DMS114 treated with DMSO at 0.1 percent for 48 hours (cell line): ENCODE measurements around the gene TTC9B.
"Not testable (repeated sequence)": the region's sequence is repeated elsewhere in the genome, so short reads cannot be mapped to it uniquely, and the experiment has no call there.

Source experiments
- DNase-seq: peaks from one replicate; lab custom pipeline; 2025; ENCODE audit not compliant: unreplicated experiment; lab: John Stamatoyannopoulos, UW

Gene TTC9B

DNA sequence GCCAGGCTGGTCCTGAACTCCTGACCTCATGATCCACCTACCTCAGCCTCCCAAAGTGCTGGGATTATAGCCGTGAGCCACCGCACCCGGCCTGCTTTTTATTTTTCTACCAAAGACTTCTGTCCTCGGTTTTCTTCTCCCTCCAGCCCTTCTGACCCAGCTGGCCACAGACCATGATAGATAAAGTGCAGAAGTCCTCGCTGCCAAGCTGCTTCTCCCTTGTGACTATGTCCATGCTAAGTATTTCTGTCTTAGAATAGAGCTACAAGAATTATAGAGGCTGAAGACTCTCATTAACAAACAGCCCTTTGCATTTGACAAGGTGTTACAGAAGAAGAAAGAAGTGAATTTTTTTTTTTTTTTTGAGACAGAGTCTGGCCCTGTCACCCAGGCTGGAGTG, 42.4 kb downstream of the TTC9B start:
- no peak for DNase-seq

DNA sequence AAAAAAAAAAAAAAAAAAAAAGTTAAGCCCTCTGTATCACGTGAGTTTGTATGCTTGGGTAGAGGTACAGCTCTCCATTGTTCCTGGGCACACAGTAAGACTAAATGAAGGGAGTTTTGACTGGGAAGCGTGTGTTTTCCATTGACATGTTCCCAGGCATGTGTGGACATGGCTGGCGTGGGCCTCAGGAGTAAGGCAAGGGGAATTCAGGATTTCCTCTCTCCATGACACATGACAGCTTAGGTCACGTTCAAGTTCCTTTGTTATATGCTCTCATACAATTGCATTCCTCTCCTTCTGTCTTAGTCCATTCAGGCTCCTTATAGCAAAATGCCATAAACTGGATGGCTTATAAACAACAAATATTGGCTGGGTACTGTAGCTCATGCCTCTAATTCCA, 44.1 kb downstream of the TTC9B start:
- no peak for DNase-seq

DNA sequence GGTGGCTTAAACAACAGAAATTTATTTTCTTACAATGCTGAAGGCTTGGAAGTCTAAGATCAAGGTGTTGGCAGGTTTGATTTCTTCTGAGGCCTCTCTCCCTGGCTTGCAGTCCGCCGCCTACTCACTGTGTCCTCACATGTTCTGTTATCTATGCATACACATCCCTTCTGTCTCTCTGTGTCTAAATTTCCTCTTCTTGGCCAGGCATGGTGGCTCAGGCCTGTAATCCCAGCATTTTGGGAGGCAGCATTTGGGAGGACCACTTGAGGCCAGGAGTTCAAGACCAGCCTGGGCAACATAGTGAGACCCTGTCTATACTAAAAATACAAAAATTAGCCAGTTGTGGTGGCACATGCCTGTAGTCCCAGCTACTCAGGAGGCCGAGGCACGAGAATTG, 46.9 kb downstream of the TTC9B start:
- DNase-seq: not testable (repeated sequence)

DNA sequence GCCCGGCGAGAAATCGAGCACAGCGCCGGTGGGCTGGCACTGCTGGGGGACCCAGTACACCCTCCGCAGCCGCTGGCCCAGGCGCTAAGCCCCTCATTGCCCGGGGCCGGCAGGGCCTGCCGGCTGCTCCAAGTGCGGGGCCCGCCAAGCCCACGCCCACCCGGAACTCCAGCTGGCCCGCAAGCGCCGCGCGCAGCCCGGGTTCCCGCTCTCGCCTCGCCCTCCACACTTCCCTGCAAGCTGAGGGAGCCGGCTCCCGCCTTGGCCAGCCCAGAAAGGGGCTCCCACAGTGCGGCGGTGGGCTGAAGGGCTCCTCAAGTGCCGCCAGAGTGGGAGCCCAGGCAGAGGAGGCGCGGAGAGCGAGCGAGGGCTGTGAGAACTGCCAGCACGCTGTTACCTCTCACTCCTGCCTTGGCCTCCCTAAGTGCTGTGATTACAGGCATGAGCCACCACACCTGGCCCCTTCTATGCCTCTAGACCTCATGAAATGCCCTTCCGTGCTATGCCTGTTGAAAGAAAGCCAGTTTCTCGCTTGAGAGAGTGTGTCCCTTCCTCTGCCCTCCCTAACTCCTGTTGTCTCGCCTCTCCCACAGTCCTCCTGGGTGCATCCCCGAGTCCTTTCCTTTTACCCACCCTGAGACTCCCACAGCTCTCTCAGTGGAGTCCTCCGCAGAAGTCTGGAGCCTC, 47.7 kb downstream of the TTC9B start:
- not testable (repeated sequence) for DNase-seq

DNA sequence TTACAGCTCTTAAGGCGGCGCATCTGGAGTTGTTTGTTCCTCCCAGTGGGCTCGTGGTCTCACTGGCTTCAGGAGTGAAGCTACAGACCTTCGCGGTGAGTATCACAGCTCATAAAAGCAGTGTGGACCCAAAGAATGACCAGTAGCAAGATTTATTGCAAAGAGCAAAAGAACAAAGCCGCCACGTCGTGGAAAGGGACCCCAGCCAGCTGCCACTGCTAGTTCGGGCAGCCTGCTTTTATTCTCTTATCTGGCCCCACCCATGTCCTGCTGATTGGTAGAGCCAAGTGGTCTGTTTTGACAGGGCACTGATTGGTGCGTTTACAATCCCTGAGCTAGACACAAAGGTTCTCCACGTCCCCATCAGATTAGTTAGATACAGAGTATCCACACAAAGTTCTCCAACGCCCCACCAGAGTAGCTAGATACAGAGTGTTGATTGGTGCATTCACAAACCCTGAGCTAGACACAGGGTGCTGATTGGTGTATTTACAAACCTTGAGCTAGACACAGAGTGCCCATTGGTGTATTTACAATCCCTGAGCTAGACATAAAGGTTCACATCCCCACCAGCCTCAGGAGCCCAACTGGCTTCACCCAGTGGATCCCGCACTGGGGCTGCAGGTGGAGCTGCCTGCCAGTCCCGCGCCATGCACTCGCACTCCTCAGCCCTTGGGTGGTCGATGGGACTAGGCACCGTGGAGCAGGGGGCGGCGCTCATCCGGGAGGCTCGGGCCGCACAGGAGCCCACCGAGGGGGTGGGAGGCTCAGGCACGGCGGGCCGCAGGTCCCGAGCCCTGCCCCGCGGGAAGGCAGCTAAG, 48.5 kb downstream of the TTC9B start:
- DNase-seq: not testable (repeated sequence)
